ENCODE results near the gene ANK2.
"Not testable (repeated sequence)": the region's sequence is repeated elsewhere in the genome, so short reads cannot be mapped to it uniquely, and the experiment has no call there.

ANK2 gene

GRCh38 chr4:113179996-113180395, 130.5 kb downstream of the ANK2 start:
- no peaks in the 10 kb centered on the region for H3K36me3 ChIP-seq
- no peak for TF ChIP-seq CTCF (IDR thresholded peaks at IDR 0.05; ENCODE audit: low read depth, low read length)
- no peak overlapping the region for H3K4me3 ChIP-seq (ENCODE audit: low read depth, low read length)
- no peaks in the 10 kb centered on the region for H3K27me3 ChIP-seq
- no peaks in the 10 kb centered on the region for H3K4me1 ChIP-seq
- H3K9me3 ChIP-seq, result no peaks in the 10 kb centered on the region
- DNase-seq, result no peak

- no peak for DNase-seq
- Histone ChIP-seq H3K4me3 (ENCODE audit: low read depth, low read length) (no peak overlapping the region), H3K4me1 (no peaks in the 10 kb centered on the region), H3K9me3 (no peaks in the 10 kb centered on the region), H3K36me3 (no peaks in the 10 kb centered on the region), H3K27me3 (no peaks in the 10 kb centered on the region)
- TF ChIP-seq CTCF (IDR thresholded peaks at IDR 0.05; ENCODE audit: low read depth, low read length), result no peak
Observed at GRCh38 chr4:113181289-113182007, 132.0 kb downstream of the ANK2 start.

GRCh38 chr4:113183032-113183605, 133.7 kb downstream of the ANK2 start:
- no peak for TF ChIP-seq CTCF (IDR thresholded peaks at IDR 0.05; ENCODE audit: low read depth, low read length)

GRCh38 chr4:113186220-113186619, 136.8 kb downstream of the ANK2 start:
- H3K9me3 ChIP-seq; DNase-seq; H3K4me1 ChIP-seq; H3K4me3 ChIP-seq (ENCODE audit: low read depth, low read length); H3K36me3 ChIP-seq; H3K27me3 ChIP-seq: not testable (repeated sequence)

More at GRCh38 chr4:113183032-113183605, 133.7 kb downstream of the ANK2 start:
- Histone ChIP-seq H3K27me3 (no peaks in the 10 kb centered on the region), H3K36me3 (no peaks in the 10 kb centered on the region), H3K4me3 (ENCODE audit: low read depth, low read length) (no peak overlapping the region), H3K4me1 (no peaks in the 10 kb centered on the region), H3K9me3 (no peaks in the 10 kb centered on the region)
- no peak for DNase-seq

- TF ChIP-seq CTCF (IDR thresholded peaks at IDR 0.05; ENCODE audit: low read depth, low read length), result no peak
- no peaks in the 10 kb centered on the region for H3K4me1 ChIP-seq
- H3K9me3 ChIP-seq, result no peaks in the 10 kb centered on the region
- no peak for DNase-seq
- no peaks in the 10 kb centered on the region for H3K27me3 ChIP-seq
- no peaks in the 10 kb centered on the region for H3K36me3 ChIP-seq
- H3K4me3 ChIP-seq (ENCODE audit: low read depth, low read length), result no peak overlapping the region
Observed at GRCh38 chr4:113186913-113187312, 137.5 kb downstream of the ANK2 start.

GRCh38 chr4:113187358-113187757, 137.9 kb downstream of the ANK2 start:
- DNase-seq, result no peak
- H3K4me3 ChIP-seq (ENCODE audit: low read depth, low read length), result no peak overlapping the region
- no peaks in the 10 kb centered on the region for H3K27me3 ChIP-seq
- no peak for TF ChIP-seq CTCF (IDR thresholded peaks at IDR 0.05; ENCODE audit: low read depth, low read length)
- no peaks in the 10 kb centered on the region for H3K4me1 ChIP-seq
- H3K9me3 ChIP-seq, result no peaks in the 10 kb centered on the region
- H3K36me3 ChIP-seq, result no peaks in the 10 kb centered on the region

Data from BE2C (cell line).